ENCODE data around the gene CCDC85B. TPM values are rescaled to one million over a fixed set of nuclear protein-coding genes. Genes with fewer than 3 reads are reported as not detected.

CCDC85B gene
- total RNA-seq, 3 donors from 2014 or later (not counting 1 experiment from before 2014, with no cell fraction given), result 22.6 to 36.1 (median 24.1) TPM

DNA sequence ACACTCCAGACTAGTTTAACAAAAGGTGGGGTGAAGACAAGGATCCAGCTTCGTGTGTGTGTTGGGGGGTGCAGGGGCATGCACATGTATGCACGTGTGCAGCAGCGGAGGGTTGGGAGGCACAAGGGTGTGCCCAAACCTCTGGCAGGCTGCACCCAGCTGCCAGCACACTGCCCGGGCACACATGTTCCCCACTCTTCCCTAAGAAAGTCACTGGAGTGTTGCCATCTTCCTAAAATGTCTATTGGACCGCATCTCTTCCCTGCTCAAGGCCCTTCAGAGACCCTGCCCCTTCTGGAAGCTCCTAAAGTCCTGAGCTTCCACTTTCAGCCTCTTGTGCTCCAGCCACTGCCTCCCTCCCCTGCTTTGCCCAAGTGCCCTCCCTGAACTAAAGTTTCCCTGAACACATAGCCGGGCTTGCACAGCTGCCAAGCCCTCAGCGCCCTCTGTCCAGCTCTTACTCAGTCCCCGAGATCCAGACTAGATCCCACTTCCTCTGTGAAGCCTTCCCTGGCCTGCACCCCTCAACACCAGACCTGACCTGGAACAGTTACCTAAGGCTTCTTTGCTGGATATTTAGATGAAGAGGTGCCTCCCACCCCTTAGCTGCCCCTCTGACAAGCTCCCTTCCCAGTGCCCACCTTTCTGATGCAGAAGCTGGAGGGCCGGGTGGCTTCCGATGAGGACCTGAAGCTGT, 38.5 kb upstream of the CCDC85B start:
- Histone ChIP-seq H3K4me3 (ENCODE audit: low read length) (no peak overlapping the region), H3K4me1 (ENCODE audit: control insufficient read depth, insufficient read depth, low read length) (peaks cover 32% of the 10 kb centered on the region), H3K27me3 (ENCODE audit: control insufficient read depth, insufficient read depth, low read length) (no peaks in the 10 kb centered on the region), H3K9me3 (ENCODE audit: control insufficient read depth, insufficient read depth, low read length) (peaks cover 4% of the 10 kb centered on the region), H3K36me3 (ENCODE audit: control insufficient read depth, insufficient read depth, low read length) (peaks cover 54% of the 10 kb centered on the region), H3K27ac (ENCODE audit: low read length) (no peak overlapping the region)
- Mint-ChIP-seq H3K9me3 (no peaks in the 10 kb centered on the region), H3K4me1 (peaks cover 30 to 39% of the 10 kb centered on the region in 2 donors), H3K27ac (peak overlapping the region in 1 of 2 donors; percentile 63), H3K27me3 (ENCODE audit: low read depth in 2 of 2) (no peaks in the 10 kb centered on the region), H3K36me3 (peaks cover 7% of the 10 kb centered on the region), H3K4me3 (no peak overlapping the region)
- intact Hi-C loops (cut with micrococcal nuclease), result no loop called here
- TF ChIP-seq, protein P1, sequence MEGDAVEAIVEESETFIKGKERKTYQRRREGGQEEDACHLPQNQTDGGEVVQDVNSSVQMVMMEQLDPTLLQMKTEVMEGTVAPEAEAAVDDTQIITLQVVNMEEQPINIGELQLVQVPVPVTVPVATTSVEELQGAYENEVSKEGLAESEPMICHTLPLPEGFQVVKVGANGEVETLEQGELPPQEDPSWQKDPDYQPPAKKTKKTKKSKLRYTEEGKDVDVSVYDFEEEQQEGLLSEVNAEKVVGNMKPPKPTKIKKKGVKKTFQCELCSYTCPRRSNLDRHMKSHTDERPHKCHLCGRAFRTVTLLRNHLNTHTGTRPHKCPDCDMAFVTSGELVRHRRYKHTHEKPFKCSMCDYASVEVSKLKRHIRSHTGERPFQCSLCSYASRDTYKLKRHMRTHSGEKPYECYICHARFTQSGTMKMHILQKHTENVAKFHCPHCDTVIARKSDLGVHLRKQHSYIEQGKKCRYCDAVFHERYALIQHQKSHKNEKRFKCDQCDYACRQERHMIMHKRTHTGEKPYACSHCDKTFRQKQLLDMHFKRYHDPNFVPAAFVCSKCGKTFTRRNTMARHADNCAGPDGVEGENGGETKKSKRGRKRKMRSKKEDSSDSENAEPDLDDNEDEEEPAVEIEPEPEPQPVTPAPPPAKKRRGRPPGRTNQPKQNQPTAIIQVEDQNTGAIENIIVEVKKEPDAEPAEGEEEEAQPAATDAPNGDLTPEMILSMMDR (IDR thresholded peaks at IDR 0.05), result no peak
- WGBS (ENCODE audit: insufficient coverage), result 97% methylated on average over 10 of the region's 10 CpGs
- ATAC-seq, result no peak
- DNase-seq, result peak in 1 of 2 donors; percentile 13

DNA sequence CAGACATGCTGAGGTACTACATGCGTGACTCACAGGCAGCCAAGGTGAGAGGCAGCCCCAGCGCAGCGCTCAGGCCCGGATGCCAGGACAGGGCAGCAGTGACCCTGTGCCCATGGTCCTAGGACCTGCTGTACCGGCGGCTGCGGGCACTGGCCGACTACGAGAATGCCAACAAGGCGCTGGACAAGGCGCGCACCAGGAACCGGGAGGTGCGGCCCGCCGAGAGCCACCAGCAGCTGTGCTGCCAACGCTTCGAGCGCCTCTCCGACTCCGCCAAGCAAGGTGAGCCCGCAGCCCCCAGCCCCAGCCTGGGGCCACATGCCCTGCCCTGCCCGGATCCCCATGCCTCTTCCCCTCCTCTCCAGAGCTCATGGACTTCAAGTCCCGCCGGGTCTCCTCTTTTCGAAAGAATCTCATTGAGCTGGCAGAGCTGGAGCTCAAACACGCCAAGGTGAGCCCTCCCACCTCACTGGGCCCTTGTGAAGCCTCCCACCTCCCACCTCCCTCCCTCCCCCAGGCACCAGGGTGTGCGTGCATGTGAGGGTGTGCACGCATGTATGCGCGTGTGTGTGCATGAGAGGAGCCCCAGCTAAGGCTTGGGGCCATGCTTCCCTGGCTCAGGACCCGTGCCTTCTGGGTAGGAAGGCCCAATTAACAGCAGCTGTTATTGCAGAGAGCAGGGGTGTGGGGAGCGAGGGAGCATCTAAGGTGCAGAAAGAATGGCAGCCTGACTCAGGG, 37.8 kb upstream of the CCDC85B start:
- Mint-ChIP-seq H3K36me3 (peaks cover 7% of the 10 kb centered on the region), H3K27ac (peak overlapping the region in 1 of 2 donors; percentile 63), H3K27me3 (ENCODE audit: low read depth in 2 of 2) (no peaks in the 10 kb centered on the region), H3K4me3 (no peak overlapping the region), H3K4me1 (peaks cover 30 to 39% of the 10 kb centered on the region in 2 donors), H3K9me3 (no peaks in the 10 kb centered on the region)
- H3K4me3 ChIP-seq (ENCODE audit: low read length), result no peak overlapping the region
- H3K36me3 ChIP-seq (ENCODE audit: control insufficient read depth, insufficient read depth, low read length), result peaks cover 54% of the 10 kb centered on the region
- WGBS (ENCODE audit: insufficient coverage), result 97% methylated on average over 33 of the region's 33 CpGs
- intact Hi-C loops (cut with micrococcal nuclease), result no loop called here
- peaks cover 32% of the 10 kb centered on the region for H3K4me1 ChIP-seq (ENCODE audit: control insufficient read depth, insufficient read depth, low read length)
- no peak overlapping the region for H3K27ac ChIP-seq (ENCODE audit: low read length)
- H3K27me3 ChIP-seq (ENCODE audit: control insufficient read depth, insufficient read depth, low read length), result no peaks in the 10 kb centered on the region
- ATAC-seq, result no peak
- peak in 1 of 2 donors; percentile 6 for DNase-seq
- TF ChIP-seq, protein P1 (IDR thresholded peaks at IDR 0.05), result no peak
- H3K9me3 ChIP-seq (ENCODE audit: control insufficient read depth, insufficient read depth, low read length), result peaks cover 4% of the 10 kb centered on the region

DNA sequence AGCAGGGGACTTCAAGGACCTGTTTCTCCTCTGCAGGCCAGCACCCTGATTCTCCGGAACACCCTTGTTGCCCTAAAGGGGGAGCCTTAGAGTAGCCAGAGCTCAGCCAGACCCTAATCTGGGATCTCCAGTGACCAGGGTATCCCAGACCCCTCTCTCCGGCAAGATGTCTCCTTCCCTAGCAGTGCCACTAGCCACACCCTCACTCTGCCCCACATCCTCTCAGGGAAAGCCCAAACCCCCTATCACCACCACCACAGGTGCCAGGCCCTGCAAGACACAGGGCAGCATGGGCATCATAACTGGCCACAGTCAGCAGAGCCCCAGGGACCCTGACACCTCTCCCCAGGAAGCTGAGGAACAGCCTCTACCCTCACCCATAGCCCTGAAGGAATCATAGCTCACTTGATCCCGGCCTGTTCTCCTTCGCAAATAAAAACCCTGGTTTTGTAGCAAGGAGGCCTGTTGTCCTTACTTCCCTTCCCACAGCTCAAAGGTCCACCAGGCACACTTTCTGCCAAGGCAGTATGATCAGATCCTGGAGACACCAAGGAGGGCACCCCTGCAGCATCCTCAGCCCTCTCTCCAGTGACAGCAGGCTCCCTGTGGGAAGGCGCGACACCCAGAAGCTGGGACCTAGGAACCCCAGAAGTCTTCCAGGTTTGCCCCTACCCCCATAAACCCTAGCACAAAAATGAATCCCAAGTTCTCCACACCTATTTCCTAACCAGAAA, 37.1 kb upstream of the CCDC85B start:
- peak in 1 of 2 donors; percentile 16 for DNase-seq
- intact Hi-C loops (cut with micrococcal nuclease), result no loop called here
- Mint-ChIP-seq H3K9me3 (no peaks in the 10 kb centered on the region), H3K4me3 (no peak overlapping the region), H3K36me3 (peaks cover 7% of the 10 kb centered on the region), H3K27me3 (ENCODE audit: low read depth in 2 of 2) (no peaks in the 10 kb centered on the region), H3K27ac (peak overlapping the region; percentile 74 to 94), H3K4me1 (peaks cover 35 to 44% of the 10 kb centered on the region in 2 donors)
- no peak for ATAC-seq
- Histone ChIP-seq H3K9me3 (ENCODE audit: control insufficient read depth, insufficient read depth, low read length) (peaks cover 4% of the 10 kb centered on the region), H3K27ac (ENCODE audit: low read length) (no peak overlapping the region), H3K4me1 (ENCODE audit: control insufficient read depth, insufficient read depth, low read length) (peaks cover 32% of the 10 kb centered on the region), H3K36me3 (ENCODE audit: control insufficient read depth, insufficient read depth, low read length) (peaks cover 54% of the 10 kb centered on the region), H3K4me3 (ENCODE audit: low read length) (no peak overlapping the region), H3K27me3 (ENCODE audit: control insufficient read depth, insufficient read depth, low read length) (no peaks in the 10 kb centered on the region)
- 94% methylated on average over 6 of the region's 6 CpGs for WGBS (ENCODE audit: insufficient coverage)
- TF ChIP-seq, protein P1 (IDR thresholded peaks at IDR 0.05), result no peak

All from natural killer cell (primary cell).